Left cardiac atrium (tissue), 4 donors: ENCODE measurements around the gene HEXA. TPM values are rescaled to one million over a fixed set of nuclear protein-coding genes. Genes with fewer than 3 reads are reported as not detected.

Experiments used
- ATAC-seq, 2 donors: fragments of 200-7000 bp; cut with Tn5 transposase; one replicate each; pipeline ENCODE4 v1.9.1; 2020; ENCODE audit warnings: mild to moderate bottlenecking in 2 of 2, moderate library complexity in 2 of 2
- DNase-seq: peaks from one replicate; pipeline ENCODE4 v3.0.0-alpha.2; 2020
- intact Hi-C, 2 donors: fragments of 100-400 bp; cut with DNase I; formaldehyde crosslinking; loops; one replicate each; pipeline versions ENCODE4 v1.14.1 to v1.15.1; 2022 to 2023
- total RNA-seq, 2 donors: library from RNA; stranded (reverse); fragmentation: NEBNext Ultra II Directional; extraction: Animal tissue kit (Norgen Biotek cat#: 25700); gene quantifications; one replicate each; pipeline ENCODE4 v1.2.1, GENCODE V29; 2021
- donor health status: DM: no; HTN: yes; CAD: no.
- donor health status: DM: no; HTN: yes; CAD: no; lungs with severe emphysema.
- donor health status: DM: yes; HTN: yes; CAD: no.
- donor health status: Dilated cardiomyopathy.

HEXA gene
- total RNA-seq, 2 donors from 2014 or later: 78.2 to 82.3 TPM

GRCh38 chr15:72338617-72339321, 37.0 kb downstream of the HEXA start:
- ATAC-seq: peak; percentile 61 to 80
- intact Hi-C loops: no loop called here
- DNase-seq: no peak

DNA sequence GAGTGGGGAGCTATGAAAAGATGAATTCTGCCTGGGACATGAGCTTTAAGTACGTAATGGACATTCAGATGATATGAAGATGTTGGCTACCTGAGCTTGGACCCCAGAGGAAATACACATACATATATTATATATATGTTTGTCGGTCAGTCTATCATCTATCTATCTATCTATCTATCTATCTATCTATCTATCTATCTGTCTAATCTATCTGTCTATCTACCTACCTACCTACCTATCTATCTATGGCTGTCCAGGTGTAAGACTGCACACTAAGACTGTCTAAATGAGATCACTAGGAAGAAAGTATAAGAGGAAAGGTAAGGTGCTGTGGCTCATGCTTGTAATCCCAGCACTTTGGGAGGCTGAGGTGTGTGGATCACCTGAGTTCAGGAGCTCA, 37.7 kb downstream of the HEXA start:
- ATAC-seq (no peak), DNase-seq (no peak)
- intact Hi-C loops: no loop called here

- intact Hi-C loops: no loop called here
- ATAC-seq (no peak), DNase-seq (no peak)
These were observed 41.0 kb downstream of the HEXA start for GRCh38 chr15:72334842-72335241.

GRCh38 chr15:72331021-72331420, 44.8 kb downstream of the HEXA start:
- ATAC-seq (no peak), DNase-seq (no peak)
- intact Hi-C loops: no loop called here

- no peak for ATAC-seq
- DNase-seq: no peak
- intact Hi-C loops: no loop called here
These were observed 52.1 kb downstream of the HEXA start for GRCh38 chr15:72323752-72324151.

GRCh38 chr15:72319985-72320671, 55.7 kb downstream of the HEXA start, which contains the start of gene CELF6:
CELF6 (minus strand) TSS chr15:72320157; CDS start chr15:72319874, 283 bp downstream.
- intact Hi-C loops: no loop called here
- peak; percentile 86 for DNase-seq
- peak; percentile 85 to 91 for ATAC-seq

DNA sequence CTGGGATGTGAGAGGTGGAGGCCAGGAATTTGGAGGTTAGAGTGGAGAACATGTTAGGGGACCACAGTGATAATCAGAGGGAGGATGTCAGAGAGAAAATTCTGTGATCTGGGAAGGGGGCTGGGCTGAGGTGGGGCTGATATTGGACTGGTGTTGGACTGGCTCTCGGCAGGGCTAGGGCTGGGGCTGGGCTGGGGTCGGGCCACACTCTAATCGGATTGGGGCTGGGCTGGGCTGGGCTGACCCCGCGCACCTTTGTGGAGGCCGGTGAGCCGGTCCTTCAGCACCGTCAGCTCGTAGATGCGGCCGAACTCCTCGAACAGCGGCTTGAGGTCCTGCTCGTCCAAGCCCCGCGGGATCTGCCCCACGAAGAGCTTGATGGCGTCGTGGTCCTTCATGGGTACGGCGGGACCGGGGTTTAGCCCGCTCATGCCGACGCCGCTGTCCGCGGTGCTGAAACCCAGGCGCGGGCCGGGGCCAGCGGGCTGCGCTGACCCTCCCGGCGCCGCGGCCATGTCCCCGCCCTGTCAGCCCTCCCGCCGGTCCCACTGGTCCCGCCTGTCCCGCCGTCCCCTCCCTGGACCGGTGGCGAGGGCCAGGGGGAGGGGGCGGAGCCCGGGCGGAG, 56.3 kb downstream of the HEXA start:
- ATAC-seq (peak; percentile 95), DNase-seq (peak; percentile 79)
- intact Hi-C loops: no loop called here

DNA sequence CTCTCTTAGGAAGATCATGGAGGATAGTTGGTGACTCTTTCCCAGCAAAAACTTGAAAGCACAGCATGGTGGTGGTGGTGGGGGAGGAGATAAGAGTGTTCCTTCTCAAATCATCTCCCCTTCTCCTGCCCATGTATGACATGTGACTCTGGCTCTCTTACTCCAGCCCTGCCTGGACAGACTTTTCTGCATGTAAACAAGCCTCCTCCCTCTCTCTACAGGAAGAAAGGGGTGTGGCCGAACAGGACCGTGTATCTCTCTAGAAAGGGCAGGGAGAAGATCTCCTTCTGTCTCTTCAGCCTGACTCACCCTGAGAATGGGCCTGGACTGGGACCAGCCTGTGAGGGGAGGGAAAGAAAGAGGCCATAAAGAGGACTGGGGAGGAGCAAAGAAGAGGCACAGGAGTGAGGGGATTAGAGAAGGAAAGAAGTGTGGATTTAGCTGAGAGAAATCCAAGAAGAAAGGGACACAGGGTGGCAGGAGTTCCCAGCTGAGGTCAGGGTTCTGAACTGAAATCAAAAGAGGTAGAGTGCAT, 57.3 kb downstream of the HEXA start:
- no peak for DNase-seq
- ATAC-seq: no peak
- intact Hi-C loops: no loop called here

DNA sequence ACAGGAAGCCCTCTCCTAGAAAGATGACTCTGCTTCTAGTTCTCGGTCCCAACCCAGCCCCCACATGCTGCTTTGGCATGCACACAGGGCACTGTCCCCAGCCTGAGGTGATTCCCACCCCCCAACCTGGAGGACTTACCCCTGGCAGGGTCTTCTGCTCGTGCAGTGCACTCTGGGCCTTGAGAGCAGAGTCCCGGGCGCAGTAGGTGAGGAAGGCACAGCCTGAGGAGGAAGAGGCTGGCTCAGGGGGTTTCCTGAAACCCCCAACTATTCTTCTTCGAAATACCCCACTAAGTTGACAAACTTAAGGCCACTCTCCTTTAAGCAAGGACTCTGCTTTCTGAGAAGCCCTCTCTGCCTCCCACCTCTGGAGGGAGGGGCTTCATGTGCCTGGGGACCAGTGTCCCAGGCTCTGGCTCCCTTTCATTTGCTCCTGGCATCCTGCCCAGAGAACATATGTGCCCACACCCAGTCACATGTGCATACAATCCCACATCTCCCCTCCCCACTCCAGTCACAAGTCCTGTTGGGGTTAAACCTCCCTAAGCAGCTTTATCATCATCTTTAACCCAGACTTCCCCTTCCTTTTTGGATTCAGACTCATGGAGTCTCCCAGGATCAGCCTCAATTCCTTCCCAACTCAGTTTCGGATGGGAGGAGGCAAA, 60.0 kb downstream of the HEXA start:
- DNase-seq (no peak), ATAC-seq (no peak)
- intact Hi-C loops: no loop called here

DNA sequence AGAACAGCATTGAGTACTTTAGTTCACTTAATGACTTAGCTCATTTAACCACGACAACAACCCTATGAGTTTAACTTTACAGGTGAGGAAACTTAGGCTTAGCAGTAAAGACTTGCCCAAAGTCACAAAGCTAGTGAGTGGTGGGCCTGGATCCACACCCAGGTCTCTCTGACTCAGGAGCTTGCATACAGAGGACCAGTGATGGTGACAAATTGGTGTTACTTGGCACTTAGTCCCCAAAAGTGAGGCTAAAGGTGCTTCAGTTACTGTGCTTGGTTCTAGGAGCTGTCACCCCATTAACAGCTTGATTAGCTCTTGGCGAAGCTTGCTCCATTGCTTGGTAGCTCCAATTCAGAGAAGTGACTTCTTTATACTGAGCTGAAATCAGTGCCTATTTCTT, 61.9 kb downstream of the HEXA start:
- DNase-seq: no peak
- no peak for ATAC-seq
- intact Hi-C loops: no loop called here

DNA sequence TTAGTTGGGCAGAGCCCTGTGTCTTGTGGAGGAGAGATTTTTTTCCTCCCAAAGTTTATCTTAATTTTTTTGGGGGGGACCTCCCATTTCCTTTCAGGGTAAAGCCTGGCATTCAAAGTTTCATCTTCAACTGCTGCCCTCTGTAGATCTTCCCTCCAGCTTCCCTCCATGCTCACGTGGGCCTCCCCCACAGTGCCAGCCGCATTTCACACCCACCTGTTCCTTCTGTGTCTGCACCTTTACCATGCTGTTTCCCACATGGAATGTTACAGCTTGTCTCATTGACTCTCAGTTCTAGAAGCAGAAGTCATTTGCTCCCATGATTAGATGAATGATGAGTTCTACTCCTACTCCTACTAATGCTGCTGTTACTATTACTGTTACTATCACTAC, 62.4 kb downstream of the HEXA start:
- ATAC-seq (no peak), DNase-seq (no peak)
- intact Hi-C loops: no loop called here

- ATAC-seq: peak; percentile 78 to 90
- intact Hi-C loops: no loop called here
- DNase-seq: peak; percentile 67
These were observed 63.0 kb downstream of the HEXA start for GRCh38 chr15:72312605-72313447.

GRCh38 chr15:72307026-72307425, 68.8 kb downstream of the HEXA start:
- ATAC-seq (no peak), DNase-seq (no peak)

GRCh38 chr15:72306211-72306785, 69.5 kb downstream of the HEXA start:
- no peak for ATAC-seq
- DNase-seq: no peak
- intact Hi-C loops: no loop called here

More at GRCh38 chr15:72307026-72307425, 68.8 kb downstream of the HEXA start:
- intact Hi-C loops: no loop called here

DNA sequence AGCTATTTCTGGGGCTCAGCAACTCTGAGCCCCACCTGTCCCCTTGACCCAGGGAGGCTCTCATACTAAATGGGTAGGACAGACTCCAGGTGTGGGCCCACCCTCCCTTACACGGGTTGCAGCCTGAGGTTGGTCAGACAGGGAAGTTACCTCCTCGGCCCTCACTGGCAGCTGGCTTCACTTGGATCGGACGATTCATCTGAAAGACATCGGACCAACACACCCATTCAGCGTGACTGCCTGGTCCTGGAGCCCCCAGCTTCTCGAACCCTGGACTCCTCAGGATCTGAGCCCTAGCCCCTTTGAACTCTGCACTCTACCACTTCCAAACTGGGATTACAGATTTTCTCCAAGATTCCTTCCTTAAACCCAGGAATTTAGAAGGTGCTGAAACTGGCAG, 71.2 kb downstream of the HEXA start:
- ATAC-seq: no peak
- no peak for DNase-seq
- intact Hi-C loops: no loop called here

- ATAC-seq: no peak
- DNase-seq: no peak
- intact Hi-C loops: no loop called here
These were observed 72.9 kb downstream of the HEXA start for GRCh38 chr15:72302955-72303354.
